CD1c-positive myeloid dendritic cell (primary cell): ENCODE data around the gene HGF.
"Not testable (repeated sequence)": the region's sequence is repeated elsewhere in the genome, so short reads cannot be mapped to it uniquely, and the experiment has no call there.

Experiments used
- DNase-seq: peaks from one replicate; pipeline ENCODE4 v3.0.0-alpha.2; 2016; ENCODE audit errors: extremely low spot score

Gene HGF

GRCh38 chr7:81722250-81722649 is 47.6 kb downstream of the HGF start:
- not testable (repeated sequence) for DNase-seq

GRCh38 chr7:81721437-81721836 is 48.4 kb downstream of the HGF start:
- no peak for DNase-seq

- no peak for DNase-seq
Measured at GRCh38 chr7:81719865-81720264, 50.0 kb downstream of the HGF start.

- DNase-seq: no peak
Measured at GRCh38 chr7:81715984-81716588, 53.8 kb downstream of the HGF start.

- no peak for DNase-seq
Measured at GRCh38 chr7:81714306-81714705, 55.5 kb downstream of the HGF start.

GRCh38 chr7:81710751-81711150 is 59.1 kb downstream of the HGF start:
- DNase-seq: no peak

GRCh38 chr7:81709836-81710235 is 60.0 kb downstream of the HGF start:
- no peak for DNase-seq

GRCh38 chr7:81707966-81708365 is 61.9 kb downstream of the HGF start:
- DNase-seq: no peak

- no peak for DNase-seq
Measured at GRCh38 chr7:81707196-81707595, 62.7 kb downstream of the HGF start.

GRCh38 chr7:81705206-81705605 is 64.6 kb downstream of the HGF start:
- no peak for DNase-seq

- no peak for DNase-seq
Measured at GRCh38 chr7:81704595-81704994, 65.3 kb downstream of the HGF start.

- DNase-seq: no peak
Measured at GRCh38 chr7:81698965-81699364, 70.9 kb downstream of the HGF start.

- DNase-seq: no peak
Measured at GRCh38 chr7:81694711-81695110, 75.1 kb downstream of the HGF start.

- DNase-seq: no peak
Measured at GRCh38 chr7:81693894-81694293, 76.0 kb downstream of the HGF start.

- no peak for DNase-seq
Measured at GRCh38 chr7:81693080-81693479, 76.8 kb downstream of the HGF start.

- no peak for DNase-seq
Measured at GRCh38 chr7:81692146-81692905, 77.5 kb downstream of the HGF start.

- DNase-seq: no peak
Measured at GRCh38 chr7:81691199-81691821, 78.5 kb downstream of the HGF start.

GRCh38 chr7:81690688-81691087 is 79.2 kb downstream of the HGF start:
- DNase-seq: no peak

GRCh38 chr7:81690251-81690650 is 79.6 kb downstream of the HGF start:
- DNase-seq: no peak

- DNase-seq: no peak
Measured at GRCh38 chr7:81688622-81689411, 81.0 kb downstream of the HGF start.

GRCh38 chr7:81687062-81687461 is 82.8 kb downstream of the HGF start:
- no peak for DNase-seq

- no peak for DNase-seq
Measured at GRCh38 chr7:81685270-81685868, 84.5 kb downstream of the HGF start.
